HEK293 (cell line): ENCODE data around the gene VTN.

ENCODE experiments used
- BCL11B ChIP-seq: fragments of 450-650 bp; formaldehyde crosslinking; IDR thresholded peaks from 2 replicates; pipeline ENCODE4 v1.5.1; 2016; ENCODE audit warnings: low read depth, missing biosample characterization, missing genetic modification characterization
- GFI1B ChIP-seq: fragments of 450-650 bp; formaldehyde crosslinking; IDR thresholded peaks from 2 replicates; pipeline ENCODE4 v1.5.1; 2016; ENCODE audit warnings: missing biosample characterization, missing genetic modification characterization
- GLIS2 ChIP-seq: fragments of 450-650 bp; formaldehyde crosslinking; IDR thresholded peaks from 2 replicates; pipeline ENCODE4 v1.5.1; 2016; ENCODE audit warnings: missing biosample characterization, missing genetic modification characterization
- KLF17 ChIP-seq: fragments of 450-650 bp; formaldehyde crosslinking; IDR thresholded peaks from 2 replicates; pipeline ENCODE4 v1.5.1; 2016; ENCODE audit warnings: missing biosample characterization, missing genetic modification characterization
- KLF8 ChIP-seq: fragments of 450-650 bp; formaldehyde crosslinking; IDR thresholded peaks from 2 replicates; pipeline ENCODE4 v1.5.1; 2016; ENCODE audit warnings: missing biosample characterization, missing genetic modification characterization
- KLF9 ChIP-seq: fragments of 450-650 bp; formaldehyde crosslinking; IDR thresholded peaks from 2 replicates; pipeline ENCODE4 v1.5.1; 2016; ENCODE audit warnings: missing biosample characterization, missing genetic modification characterization, low read depth
- PBX3 ChIP-seq: sonication (generic); formaldehyde crosslinking; IDR thresholded peaks from 2 replicates; pipeline ENCODE4 v1.8.1; 2022; ENCODE audit warnings: mild to moderate bottlenecking, moderate library complexity, missing genetic modification reagents
- PRDM1 ChIP-seq: fragments of 450-650 bp; formaldehyde crosslinking; IDR thresholded peaks from 2 replicates; pipeline ENCODE4; 2016; ENCODE audit warnings: missing biosample characterization, missing genetic modification characterization
- SALL2 ChIP-seq: fragments of 450-650 bp; formaldehyde crosslinking; IDR thresholded peaks from 2 replicates; pipeline ENCODE4 v1.5.0; 2017; ENCODE audit warnings: missing biosample characterization, mild to moderate bottlenecking, missing genetic modification characterization, borderline replicate concordance
- SETDB1 ChIP-seq: IDR thresholded peaks from one replicate; pipeline ENCODE4 v1.6.1; 2017; ENCODE audit warnings: mild to moderate bottlenecking, low read length, moderate library complexity, mixed read lengths; ENCODE audit not compliant: insufficient read length
- SP2 ChIP-seq: fragments of 450-650 bp; formaldehyde crosslinking; IDR thresholded peaks from 2 replicates; pipeline ENCODE4 v1.5.1; 2016; ENCODE audit warnings: missing biosample characterization, missing genetic modification characterization
- SP7 ChIP-seq: fragments of 450-650 bp; formaldehyde crosslinking; IDR thresholded peaks from 2 replicates; pipeline ENCODE4 v1.5.1; 2016; ENCODE audit warnings: missing biosample characterization, missing genetic modification characterization
- ZBTB10 ChIP-seq: fragments of 450-650 bp; formaldehyde crosslinking; IDR thresholded peaks from 2 replicates; pipeline ENCODE4 v1.5.1; 2016; ENCODE audit warnings: missing biosample characterization, missing genetic modification characterization
- ZNF148 ChIP-seq: fragments of 450-650 bp; formaldehyde crosslinking; IDR thresholded peaks from 2 replicates; pipeline ENCODE4 v1.5.0; 2017; ENCODE audit warnings: missing biosample characterization, missing genetic modification characterization, borderline replicate concordance
- ZNF2 ChIP-seq: fragments of 450-650 bp; formaldehyde crosslinking; IDR thresholded peaks from 2 replicates; pipeline ENCODE4 v1.5.1; 2016; ENCODE audit warnings: missing biosample characterization, missing genetic modification characterization
- ZNF24 ChIP-seq: fragments of 450-650 bp; formaldehyde crosslinking; IDR thresholded peaks from 2 replicates; pipeline ENCODE4 v1.5.1; 2016; ENCODE audit warnings: missing biosample characterization, missing genetic modification characterization
- ZNF341 ChIP-seq: fragments of 450-650 bp; formaldehyde crosslinking; IDR thresholded peaks from 2 replicates; pipeline ENCODE4; 2016; ENCODE audit warnings: low read depth, missing biosample characterization, missing genetic modification characterization
- ZNF354C ChIP-seq: fragments of 450-650 bp; formaldehyde crosslinking; IDR thresholded peaks from 2 replicates; pipeline ENCODE4 v1.5.1; 2016; ENCODE audit warnings: missing biosample characterization, missing genetic modification characterization, low read depth, borderline replicate concordance
- ZNF394 ChIP-seq: fragments of 450-650 bp; formaldehyde crosslinking; IDR thresholded peaks from 2 replicates; pipeline ENCODE4 v1.5.1; 2016; ENCODE audit warnings: missing biosample characterization, missing genetic modification characterization, mild to moderate bottlenecking, moderate library complexity, borderline replicate concordance
- ZNF398 ChIP-seq: fragments of 450-650 bp; formaldehyde crosslinking; IDR thresholded peaks from 2 replicates; pipeline ENCODE4 v1.5.1; 2017; ENCODE audit warnings: missing biosample characterization, missing genetic modification characterization
- ZNF600 ChIP-seq: fragments of 450-650 bp; formaldehyde crosslinking; IDR thresholded peaks from 2 replicates; pipeline ENCODE4 v1.5.1; 2016; ENCODE audit warnings: missing biosample characterization, missing genetic modification characterization
- ZNF629 ChIP-seq: fragments of 450-650 bp; formaldehyde crosslinking; IDR thresholded peaks from 2 replicates; pipeline ENCODE4 v1.5.1; 2017; ENCODE audit warnings: missing biosample characterization, missing genetic modification characterization
- ZNF677 ChIP-seq: fragments of 450-650 bp; IDR thresholded peaks from 2 replicates; pipeline ENCODE4 v1.5.0; 2018; ENCODE audit warnings: missing biosample characterization, mild to moderate bottlenecking, missing genetic modification characterization, moderate library complexity
- ZNF692 ChIP-seq: fragments of 450-650 bp; formaldehyde crosslinking; IDR thresholded peaks from 2 replicates; pipeline ENCODE4 v1.5.1; 2016; ENCODE audit warnings: missing biosample characterization, missing genetic modification characterization
- ZSCAN18 ChIP-seq: fragments of 450-650 bp; formaldehyde crosslinking; IDR thresholded peaks from 2 replicates; pipeline ENCODE4 v1.5.1; 2016; ENCODE audit warnings: missing biosample characterization, missing genetic modification characterization
- ZSCAN30 ChIP-seq: fragments of 450-650 bp; IDR thresholded peaks from 2 replicates; pipeline ENCODE4 v1.5.1; 2018; ENCODE audit warnings: missing biosample characterization, mild to moderate bottlenecking, missing genetic modification characterization, moderate library complexity

The VTN gene

GRCh38 chr17:28405632-28406472, 35.7 kb upstream of the VTN start, which contains the start of gene SLC46A1 (continued):
- peak; percentile 37; the same call in 1 of the 2 replicates for TF ChIP-seq ZNF677 (tag by site-specific recombination)
- TF ChIP-seq ZNF692 = peak; percentile 84
- peak; percentile 87 for TF ChIP-seq GLIS2 (tag by site-specific recombination)
- peak; percentile 71 for TF ChIP-seq ZSCAN30 (tag by site-specific recombination)
- TF ChIP-seq ZNF629 (tag by site-specific recombination) = no peak; the same call in 1 of the 2 replicates
- TF ChIP-seq KLF17 = peak; percentile 53
- peak; percentile 96 for TF ChIP-seq KLF9 (tag by site-specific recombination)
- peak; percentile 85 for TF ChIP-seq ZNF341
- TF ChIP-seq ZNF600 = peak; percentile 97
- TF ChIP-seq ZNF148 (tag by site-specific recombination) = no peak
- no peak for TF ChIP-seq ZNF354C (tag by site-specific recombination)
- no peak for TF ChIP-seq ZBTB10
- TF ChIP-seq ZSCAN18 (tag by site-specific recombination) = no peak
- 0 out of 2 replicates have a peak, but pooled peaks have one; percentile 22 for TF ChIP-seq ZNF24 (tag by site-specific recombination)
- peak; percentile 73; the same call in 1 of the 2 replicates for TF ChIP-seq KLF8 (tag by site-specific recombination)
- TF ChIP-seq BCL11B (tag by site-specific recombination) = peak; percentile 65; the same call in 1 of the 2 replicates
- TF ChIP-seq PBX3 (CRISPR knock-in tag) = 0 out of 2 replicates have a peak, but pooled peaks have one; percentile 21
- 0 out of 2 replicates have a peak, but pooled peaks have one; percentile 13 for TF ChIP-seq ZNF394 (tag by site-specific recombination)
- TF ChIP-seq SP7 (tag by site-specific recombination) = peak; percentile 64
- TF ChIP-seq SP2 = peak; percentile 86
- TF ChIP-seq SALL2 = no peak
- TF ChIP-seq ZNF398 (tag by site-specific recombination) = peak; percentile 92
- TF ChIP-seq SETDB1 = no peak
- TF ChIP-seq PRDM1 (tag by site-specific recombination) = no peak
- no peak for TF ChIP-seq GFI1B (tag by site-specific recombination)
- peak; percentile 38; the same call in 1 of the 2 replicates for TF ChIP-seq ZNF2 (tag by site-specific recombination)
